LNCAP (cell line): Measurements from ENCODE around the gene ARID1B.

Source experiments
- TF ChIP-seq, protein P1 (sequence below): fragments of 450-650 bp; IDR thresholded peaks from 2 replicates; pipeline ENCODE4 v1.5.1; 2017; ENCODE audit warnings: mild to moderate bottlenecking

Gene ARID1B

DNA sequence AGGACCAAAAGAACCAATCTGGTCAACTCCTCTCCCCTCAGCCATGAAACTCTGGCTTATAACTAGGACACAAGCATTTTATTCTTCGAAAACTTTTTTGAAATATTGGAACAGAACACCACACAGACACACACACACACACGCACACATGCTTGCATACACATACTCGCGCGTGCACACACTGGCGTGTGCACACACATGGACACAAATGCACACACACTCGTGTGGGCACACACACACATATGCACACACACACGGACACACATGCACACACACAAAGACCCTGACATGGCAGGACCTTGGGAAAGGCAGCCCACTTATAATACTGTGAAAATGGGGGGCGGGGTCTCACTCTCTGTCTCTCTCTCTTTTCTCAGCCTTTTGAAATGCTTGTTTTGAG is 482.3 kb downstream of the ARID1B start:
- TF ChIP-seq, protein P1, sequence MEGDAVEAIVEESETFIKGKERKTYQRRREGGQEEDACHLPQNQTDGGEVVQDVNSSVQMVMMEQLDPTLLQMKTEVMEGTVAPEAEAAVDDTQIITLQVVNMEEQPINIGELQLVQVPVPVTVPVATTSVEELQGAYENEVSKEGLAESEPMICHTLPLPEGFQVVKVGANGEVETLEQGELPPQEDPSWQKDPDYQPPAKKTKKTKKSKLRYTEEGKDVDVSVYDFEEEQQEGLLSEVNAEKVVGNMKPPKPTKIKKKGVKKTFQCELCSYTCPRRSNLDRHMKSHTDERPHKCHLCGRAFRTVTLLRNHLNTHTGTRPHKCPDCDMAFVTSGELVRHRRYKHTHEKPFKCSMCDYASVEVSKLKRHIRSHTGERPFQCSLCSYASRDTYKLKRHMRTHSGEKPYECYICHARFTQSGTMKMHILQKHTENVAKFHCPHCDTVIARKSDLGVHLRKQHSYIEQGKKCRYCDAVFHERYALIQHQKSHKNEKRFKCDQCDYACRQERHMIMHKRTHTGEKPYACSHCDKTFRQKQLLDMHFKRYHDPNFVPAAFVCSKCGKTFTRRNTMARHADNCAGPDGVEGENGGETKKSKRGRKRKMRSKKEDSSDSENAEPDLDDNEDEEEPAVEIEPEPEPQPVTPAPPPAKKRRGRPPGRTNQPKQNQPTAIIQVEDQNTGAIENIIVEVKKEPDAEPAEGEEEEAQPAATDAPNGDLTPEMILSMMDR = no peak
